ENCODE results near the gene KIF18B.
A peak's percentile ranks its signal among the peaks of the same experiment; 100 is the strongest.

DNA sequence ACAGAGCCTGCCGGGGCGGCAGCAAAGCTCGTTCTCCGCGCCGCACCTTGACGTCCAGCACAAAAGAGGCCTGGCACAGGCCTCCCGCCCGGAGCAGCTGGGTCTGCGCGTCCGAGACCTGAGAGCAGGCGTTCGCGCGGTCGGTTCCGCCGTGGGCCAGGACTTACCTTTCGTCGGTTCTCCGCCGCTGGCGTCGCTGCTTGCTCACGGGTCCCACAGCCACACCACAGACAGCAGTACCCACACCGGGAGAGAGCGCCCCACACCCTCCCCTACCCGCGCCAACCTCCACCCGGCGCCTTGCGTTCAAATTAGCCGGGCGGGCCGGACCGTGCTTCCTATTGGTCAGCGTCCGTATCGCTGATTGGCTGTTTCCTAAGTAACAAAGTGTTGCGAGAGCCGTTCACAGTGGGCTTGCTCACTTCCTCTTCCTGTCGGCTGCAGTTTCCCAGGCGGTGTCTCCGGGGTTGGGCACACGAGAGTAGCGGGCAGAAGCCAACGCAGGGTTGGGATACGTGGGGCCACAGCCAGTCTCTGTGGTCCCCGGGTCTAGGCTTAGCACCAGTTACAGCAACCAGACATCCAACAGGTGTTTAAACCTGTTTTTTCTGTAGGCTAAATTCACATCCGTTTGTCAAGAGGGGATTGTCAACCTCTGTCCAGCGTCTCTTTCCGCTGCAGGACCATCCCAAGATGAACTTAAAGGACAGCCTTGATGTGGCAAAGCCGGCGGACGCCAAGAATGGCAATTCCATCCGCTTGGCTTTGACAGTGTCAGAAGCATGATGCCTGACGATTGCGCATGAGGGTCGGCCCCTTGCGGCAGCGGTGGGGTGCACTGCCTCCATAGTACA is at the start of gene KIF18B:
- TF ChIP-seq TAF1 (IDR thresholded peaks at IDR 0.05; ENCODE audit: borderline replicate concordance, insufficient read depth, low read length), result peak; percentile 96
- peak; percentile 96 for TF ChIP-seq POLR2AphosphoS5 (IDR thresholded peaks at IDR 0.05; ENCODE audit: low read depth, low read length)
- TF ChIP-seq SIN3A (IDR thresholded peaks at IDR 0.05; ENCODE audit: borderline replicate concordance, insufficient read depth, low read length), result no peak; the same call in 1 of the 2 replicates

Data from PFSK-1 (cell line).